HepG2 (cell line): ENCODE data around the gene CAPZA2.

Experiments used
- ARID3A ChIP-seq: IDR thresholded peaks from 2 replicates; pipeline ENCODE4 v1.6.1; 2012; ENCODE audit warnings: low read depth, low read length, improper control_type of control experiment
- CTCF ChIP-seq: sonication (generic); formaldehyde crosslinking; IDR thresholded peaks from 2 replicates; pipeline ENCODE4 v1.5.0; 2020; ENCODE audit warnings: mild to moderate bottlenecking, missing genetic modification reagents, moderate library complexity
- FOSL2 ChIP-seq: sonication (generic); formaldehyde crosslinking; IDR thresholded peaks from 2 replicates; pipeline ENCODE4 v1.4.0; 2020; ENCODE audit warnings: missing genetic modification reagents
- IRF1 ChIP-seq: sonication (generic); formaldehyde crosslinking; IDR thresholded peaks from 2 replicates; pipeline ENCODE4 v1.4.0; 2020; ENCODE audit warnings: low read depth, mild to moderate bottlenecking, missing genetic modification reagents
- KLF16 ChIP-seq, 2 experiments: sonication (generic) in 1 of 2; formaldehyde crosslinking in 1 of 2; IDR thresholded peaks; 2 replicates each; pipeline versions ENCODE4 v1.6.1 to v1.8.0; 2016 to 2023; ENCODE audit warnings: missing genetic modification reagents in 2 of 2, missing compliant biosample characterization in 1 of 2
- NBN ChIP-seq: fragments of 450-650 bp; conservative IDR thresholded peaks from 2 replicates; pipeline ENCODE4 v1.6.1; 2017
- POLR2A ChIP-seq, 2 experiments: IDR thresholded peaks; 2 replicates each; pipeline ENCODE4 v1.6.1; 2011; ENCODE audit warnings: low read depth in 2 of 2, low read length in 2 of 2, mild to moderate bottlenecking in 1 of 2, moderate library complexity in 1 of 2; ENCODE audit not compliant: insufficient read depth in 1 of 2
- POLR2AphosphoS5 ChIP-seq: IDR thresholded peaks from 2 replicates; pipeline ENCODE4 v1.6.1; 2012; ENCODE audit warnings: low read depth, low read length
- SAFB2 ChIP-seq: sonication (generic); formaldehyde crosslinking; IDR thresholded peaks from 2 replicates; pipeline ENCODE4 v1.5.1; 2020; ENCODE audit warnings: missing genetic modification reagents, low read depth, mild to moderate bottlenecking, borderline replicate concordance
- SNAPC5 ChIP-seq: sonication (generic); formaldehyde crosslinking; IDR thresholded peaks from 2 replicates; pipeline ENCODE4 v1.8.1; 2023; ENCODE audit warnings: mild to moderate bottlenecking, missing genetic modification reagents, borderline replicate concordance
- SP1 ChIP-seq, 2 experiments: fragments of 450-650 bp in 1 of 2; sonication (generic) in 1 of 2; formaldehyde crosslinking in 1 of 2; IDR thresholded peaks; 2 replicates each; pipeline versions ENCODE4 v1.4.0 to v1.6.1; 2016 to 2020; ENCODE audit warnings: missing genetic modification reagents in 1 of 2
- ZFP36 ChIP-seq: fragments of 150-350 bp; IDR thresholded peaks from 2 replicates; pipeline ENCODE4 v1.6.1; 2018; ENCODE audit warnings: borderline replicate concordance, low read length, low read depth; ENCODE audit not compliant: partially characterized antibody
- ZNF607 ChIP-seq: sonication (generic); formaldehyde crosslinking; IDR thresholded peaks from 2 replicates; pipeline ENCODE4 v1.5.1; 2020; ENCODE audit warnings: missing genetic modification reagents, mild to moderate bottlenecking, borderline replicate concordance

- TF ChIP-seq IRF1 (CRISPR knock-in tag), result no peak
- no peak for TF ChIP-seq ZNF607 (CRISPR knock-in tag)
- TF ChIP-seq ARID3A, result no peak
- TF ChIP-seq POLR2AphosphoS5, result no peak
- no peak for TF ChIP-seq POLR2A (IDR thresholded peaks at IDR 0.05; ENCODE audit: insufficient read depth in 1 of 2, low read depth in 2 of 2, low read length in 2 of 2)
- TF ChIP-seq ZFP36, result no peak
- TF ChIP-seq NBN, result no peak
- no peak for TF ChIP-seq CTCF (CRISPR knock-in tag)
- TF ChIP-seq SP1 (IDR thresholded peaks at IDR 0.05), result no peak
- TF ChIP-seq SP1 (CRISPR knock-in tag; IDR thresholded peaks at IDR 0.05), result no peak
- no peak for TF ChIP-seq KLF16 (CRISPR knock-in tag; IDR thresholded peaks at IDR 0.05)
- no peak for TF ChIP-seq FOSL2 (CRISPR knock-in tag)
- no peak for TF ChIP-seq SAFB2 (CRISPR knock-in tag)
- TF ChIP-seq SNAPC5 (CRISPR knock-in tag), result no peak
Measured at GRCh38 chr7:116963234-116963633, 100.8 kb downstream of the CAPZA2 start.
